ENCODE measurements around the gene CLTA.

CLTA gene

DNA sequence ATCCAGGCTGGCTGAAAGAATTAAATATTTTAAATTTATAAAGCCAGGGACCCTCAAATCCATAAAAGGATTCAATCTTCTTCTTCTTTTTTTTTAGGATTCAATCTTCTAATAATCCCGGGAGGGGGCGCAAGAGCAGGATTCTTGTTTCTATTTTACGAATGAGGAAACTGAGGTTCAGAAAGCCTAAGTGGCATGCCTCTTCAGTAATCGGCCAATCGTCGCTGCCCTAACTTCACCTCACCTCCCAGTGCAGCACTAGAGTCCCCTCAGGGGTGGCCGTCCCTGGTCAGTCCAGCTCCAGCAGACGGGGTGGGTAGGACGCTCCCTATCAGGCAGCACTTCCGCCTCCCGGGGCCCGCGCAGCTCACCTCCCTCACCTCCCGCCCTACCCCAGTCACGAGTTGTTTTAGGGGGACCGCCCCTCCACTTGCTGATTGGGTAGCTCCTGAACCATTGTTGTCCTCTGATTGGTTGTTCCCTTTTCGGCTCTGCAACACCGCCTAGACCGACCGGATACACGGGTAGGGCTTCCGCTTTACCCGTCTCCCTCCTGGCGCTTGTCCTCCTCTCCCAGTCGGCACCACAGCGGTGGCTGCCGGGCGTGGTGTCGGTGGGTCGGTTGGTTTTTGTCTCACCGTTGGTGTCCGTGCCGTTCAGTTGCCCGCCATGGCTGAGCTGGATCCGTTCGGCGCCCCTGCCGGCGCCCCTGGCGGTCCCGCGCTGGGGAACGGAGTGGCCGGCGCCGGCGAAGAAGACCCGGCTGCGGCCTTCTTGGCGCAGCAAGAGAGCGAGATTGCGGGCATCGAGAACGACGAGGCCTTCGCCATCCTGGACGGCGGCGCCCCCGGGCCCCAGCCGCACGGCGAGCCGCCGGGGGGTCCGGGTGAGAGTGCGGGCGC is at the start of gene CLTA:
TSS of gene CLTA (plus strand) at position 534 of the 902 bp plus-strand sequence. CDS start at position 670, 136 bp downstream.
- Mint-ChIP-seq H3K9me3 (no peaks in the 10 kb centered on the region), H3K4me1 (ENCODE audit: low read depth) (peaks cover 57% of the 10 kb centered on the region), H3K27me3 (peaks cover 6% of the 10 kb centered on the region), H3K36me3 (ENCODE audit: low read depth) (peaks cover 42% of the 10 kb centered on the region), H3K27ac (peak within 1 kb of the TSS; percentile 93), H3K4me3 (peak within 1 kb of the TSS; percentile 84)
- intact Hi-C loops (cut with micrococcal nuclease), result loop anchor here (2.0 to 5.0 kb wide), 2 partner anchors 40 to 67 kb away; partner anchors contain the start of gene GNE

GRCh38 chr9:36141288-36141687 is 49.4 kb upstream of the CLTA start:
- Mint-ChIP-seq H3K4me3 (peak overlapping the region; percentile 46), H3K4me1 (ENCODE audit: low read depth) (peaks cover 94% of the 10 kb centered on the region)
- intact Hi-C loops (cut with micrococcal nuclease), result no loop called here

GRCh38 chr9:36141761-36142160 is 49.0 kb upstream of the CLTA start:
- Mint-ChIP-seq H3K27ac (peak overlapping the region; percentile 93), H3K27me3 (no peaks in the 10 kb centered on the region), H3K9me3 (peaks cover 14% of the 10 kb centered on the region), H3K4me1 (ENCODE audit: low read depth) (peaks cover 99% of the 10 kb centered on the region), H3K36me3 (ENCODE audit: low read depth) (peaks cover 61% of the 10 kb centered on the region), H3K4me3 (peak overlapping the region; percentile 11)
- intact Hi-C loops (cut with micrococcal nuclease), result no loop called here

More at GRCh38 chr9:36141288-36141687, 49.4 kb upstream of the CLTA start:
- H3K36me3 Mint-ChIP-seq (ENCODE audit: low read depth), result peaks cover 57% of the 10 kb centered on the region
- H3K27me3 Mint-ChIP-seq, result no peaks in the 10 kb centered on the region
- H3K27ac Mint-ChIP-seq, result peak overlapping the region; percentile 93
- peaks cover 13% of the 10 kb centered on the region for H3K9me3 Mint-ChIP-seq

- H3K36me3 Mint-ChIP-seq (ENCODE audit: low read depth), result peaks cover 61% of the 10 kb centered on the region
- peak overlapping the region; percentile 72 for H3K4me3 Mint-ChIP-seq
- intact Hi-C loops (cut with micrococcal nuclease), result loop anchor here (1.0 kb wide), 1 partner anchor 9 kb away; no protein-coding TSS in a partner anchor
- H3K4me1 Mint-ChIP-seq (ENCODE audit: low read depth), result peaks cover 100% of the 10 kb centered on the region
- H3K9me3 Mint-ChIP-seq, result peaks cover 14% of the 10 kb centered on the region
- peak overlapping the region; percentile 93 for H3K27ac Mint-ChIP-seq
- H3K27me3 Mint-ChIP-seq, result no peaks in the 10 kb centered on the region
Measured at GRCh38 chr9:36142510-36143244, 48.0 kb upstream of the CLTA start.

DNA sequence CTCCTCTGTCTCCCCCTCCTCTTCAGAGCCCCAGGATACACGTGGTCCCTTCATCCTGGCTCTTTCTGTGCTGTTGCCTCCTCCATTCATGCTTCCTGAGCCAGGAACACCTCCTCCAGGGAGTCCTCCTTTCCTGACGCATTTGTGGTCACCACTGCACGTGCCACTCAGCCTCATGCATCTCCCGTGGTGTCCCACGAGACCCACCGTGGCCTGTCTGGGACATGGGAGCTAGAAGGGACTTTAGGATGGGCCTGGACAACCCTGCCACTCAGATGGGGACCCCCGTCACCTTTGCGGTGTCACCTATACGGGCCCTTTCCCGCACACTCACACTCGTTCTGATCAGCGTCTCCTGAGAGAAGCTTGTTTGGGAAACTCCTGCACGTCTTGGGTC is 47.5 kb upstream of the CLTA start:
- Mint-ChIP-seq H3K27me3 (no peaks in the 10 kb centered on the region), H3K36me3 (ENCODE audit: low read depth) (peaks cover 66% of the 10 kb centered on the region), H3K4me3 (peak overlapping the region; percentile 72), H3K9me3 (peaks cover 14% of the 10 kb centered on the region), H3K27ac (peak overlapping the region; percentile 93), H3K4me1 (ENCODE audit: low read depth) (peaks cover 99% of the 10 kb centered on the region)
- intact Hi-C loops (cut with micrococcal nuclease), result loop anchor here (1.0 kb wide), 1 partner anchor 8 kb away; no protein-coding TSS in a partner anchor

DNA sequence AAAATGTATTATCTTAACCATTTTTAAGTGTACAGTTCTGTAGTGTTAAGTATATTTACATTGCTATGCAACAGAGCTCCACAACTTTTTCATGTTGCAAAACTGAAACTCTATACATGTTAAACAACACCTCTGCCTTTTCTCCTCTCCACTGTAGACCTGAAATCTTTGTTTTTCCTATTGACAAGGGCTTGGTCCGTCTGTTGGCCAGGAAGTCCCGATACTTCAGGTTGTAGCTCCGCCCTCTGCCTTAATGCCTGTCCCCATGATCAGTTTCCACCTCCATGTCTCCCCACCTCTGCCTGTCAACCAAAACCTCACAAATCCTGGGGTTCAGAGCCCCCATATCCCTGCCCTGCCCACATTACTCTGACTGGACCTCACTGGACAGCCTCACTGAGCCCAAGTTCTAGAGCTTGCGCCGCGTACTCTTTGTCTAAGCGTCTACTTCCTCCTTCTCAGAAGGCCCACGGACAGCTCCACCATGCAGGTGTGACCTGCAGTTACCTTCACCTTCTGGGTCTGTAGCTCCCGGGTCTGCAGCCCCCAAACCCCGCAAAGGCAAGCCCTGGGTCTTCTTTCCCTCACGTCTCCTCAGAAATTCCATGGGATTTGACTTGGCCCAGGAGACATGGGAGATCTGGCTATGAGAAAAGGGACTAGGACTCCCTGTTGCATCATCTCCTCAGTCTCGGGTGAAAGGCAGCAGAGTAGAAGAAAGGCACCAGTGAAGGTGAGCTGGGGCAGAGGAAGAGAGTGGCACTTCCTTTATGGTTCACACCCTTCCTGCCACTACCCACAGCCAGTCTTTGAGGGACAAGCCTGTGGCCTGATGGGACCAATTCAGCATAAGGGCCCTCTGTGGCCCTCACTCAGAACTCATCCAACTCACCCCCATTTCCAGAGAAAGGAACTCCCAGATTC is 46.1 kb upstream of the CLTA start:
- intact Hi-C loops (cut with micrococcal nuclease), result no loop called here
- H3K4me3 Mint-ChIP-seq, result peak overlapping the region; percentile 38
- peaks cover 92% of the 10 kb centered on the region for H3K4me1 Mint-ChIP-seq (ENCODE audit: low read depth)
- peak overlapping the region; percentile 93 for H3K27ac Mint-ChIP-seq
- no peaks in the 10 kb centered on the region for H3K27me3 Mint-ChIP-seq
- peaks cover 75% of the 10 kb centered on the region for H3K36me3 Mint-ChIP-seq (ENCODE audit: low read depth)
- peaks cover 14% of the 10 kb centered on the region for H3K9me3 Mint-ChIP-seq

GRCh38 chr9:36145970-36146369 is 44.8 kb upstream of the CLTA start:
- intact Hi-C loops (cut with micrococcal nuclease), result no loop called here
- H3K4me1 Mint-ChIP-seq (ENCODE audit: low read depth), result peaks cover 92% of the 10 kb centered on the region
- peaks cover 85% of the 10 kb centered on the region for H3K36me3 Mint-ChIP-seq (ENCODE audit: low read depth)
- no peak overlapping the region for H3K4me3 Mint-ChIP-seq
- H3K27me3 Mint-ChIP-seq, result no peaks in the 10 kb centered on the region
- peaks cover 14% of the 10 kb centered on the region for H3K9me3 Mint-ChIP-seq
- no peak overlapping the region for H3K27ac Mint-ChIP-seq

- no peak overlapping the region for H3K4me3 Mint-ChIP-seq
Measured at GRCh38 chr9:36146651-36147050, 44.1 kb upstream of the CLTA start.

GRCh38 chr9:36147441-36148175 is 43.1 kb upstream of the CLTA start:
- H3K36me3 Mint-ChIP-seq (ENCODE audit: low read depth), result peaks cover 84% of the 10 kb centered on the region
- no peaks in the 10 kb centered on the region for H3K27me3 Mint-ChIP-seq
- H3K9me3 Mint-ChIP-seq, result peaks cover 14% of the 10 kb centered on the region

More at GRCh38 chr9:36146651-36147050, 44.1 kb upstream of the CLTA start:
- peak overlapping the region; percentile 62 for H3K27ac Mint-ChIP-seq
- peaks cover 87% of the 10 kb centered on the region for H3K36me3 Mint-ChIP-seq (ENCODE audit: low read depth)
- H3K4me1 Mint-ChIP-seq (ENCODE audit: low read depth), result peaks cover 92% of the 10 kb centered on the region
- H3K9me3 Mint-ChIP-seq, result peaks cover 14% of the 10 kb centered on the region
- no peaks in the 10 kb centered on the region for H3K27me3 Mint-ChIP-seq
- intact Hi-C loops (cut with micrococcal nuclease), result no loop called here

GRCh38 chr9:36148311-36149051 is 42.2 kb upstream of the CLTA start:
- H3K27ac Mint-ChIP-seq, result no peak overlapping the region
- no peak overlapping the region for H3K4me3 Mint-ChIP-seq

More at GRCh38 chr9:36147441-36148175, 43.1 kb upstream of the CLTA start:
- Mint-ChIP-seq H3K4me3 (no peak overlapping the region), H3K4me1 (ENCODE audit: low read depth) (peaks cover 89% of the 10 kb centered on the region), H3K27ac (peak overlapping the region; percentile 62)
- intact Hi-C loops (cut with micrococcal nuclease), result no loop called here

DNA sequence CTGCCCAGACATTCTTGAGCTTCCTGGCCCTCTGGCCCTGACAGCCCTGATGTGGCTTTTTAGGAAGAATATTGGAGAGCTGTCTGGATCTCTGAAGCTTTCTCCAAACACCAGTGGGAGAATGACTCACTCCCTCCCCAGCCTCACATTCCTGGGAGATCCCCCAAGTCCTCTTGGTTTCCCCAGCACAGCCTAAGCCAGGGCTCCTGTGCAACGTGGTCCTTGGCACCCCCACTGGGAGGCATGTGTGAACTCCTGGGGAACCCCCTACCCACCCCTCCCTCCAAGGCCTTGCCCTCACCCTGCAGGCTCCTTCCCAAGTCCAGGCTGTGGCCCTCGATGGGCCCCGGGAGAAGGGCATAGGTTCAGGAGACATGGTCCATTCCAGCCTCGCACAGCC is 41.5 kb upstream of the CLTA start:
- Mint-ChIP-seq H3K27me3 (no peaks in the 10 kb centered on the region), H3K4me3 (no peak overlapping the region), H3K27ac (peak overlapping the region; percentile 91), H3K9me3 (peaks cover 14% of the 10 kb centered on the region), H3K4me1 (ENCODE audit: low read depth) (peaks cover 86% of the 10 kb centered on the region), H3K36me3 (ENCODE audit: low read depth) (peaks cover 79% of the 10 kb centered on the region)
- intact Hi-C loops (cut with micrococcal nuclease), result no loop called here

More at GRCh38 chr9:36148311-36149051, 42.2 kb upstream of the CLTA start:
- intact Hi-C loops (cut with micrococcal nuclease), result no loop called here
- peaks cover 84% of the 10 kb centered on the region for H3K36me3 Mint-ChIP-seq (ENCODE audit: low read depth)
- peaks cover 86% of the 10 kb centered on the region for H3K4me1 Mint-ChIP-seq (ENCODE audit: low read depth)
- H3K27me3 Mint-ChIP-seq, result no peaks in the 10 kb centered on the region
- H3K9me3 Mint-ChIP-seq, result peaks cover 14% of the 10 kb centered on the region

Measured in dendritic cell treated with granulocyte-macrophage colony-stimulating factor and Interleukin-4, amounts not matched to agents 40 ng/mL and 50 ng/mL, for 4 days (primary cell).